ENCODE measurements around the gene SYNGR2. TPM values are rescaled to one million over a fixed set of nuclear protein-coding genes. Genes with fewer than 3 reads are reported as not detected.

Gene SYNGR2
- total and polyA plus RNA-seq, 2 of the 8 experiments (the other 6 are each of a cell fraction or from before 2014, with no cell fraction given), result 50.0 to 139 TPM

GRCh38 chr17:78175643-78175981 lies 7.2 kb downstream of the SYNGR2 start:
- no peak overlapping the region for H3K56ac ChIP-seq (replicated peaks; ENCODE audit: insufficient read length, low read depth, low read length)
- no peaks in the 10 kb centered on the region for H3K9me3 ChIP-seq (ENCODE audit: insufficient read depth in 2 of 2, low read depth in 1 of 2, low read length in 1 of 2)
- POLR2A ChIA-PET (ENCODE audit: partially characterized antibody), result interaction anchor here (0.9 to 10.2 kb wide), 16 partner anchors 8 to 147 kb away, joined by 3 to 131 read pairs (median 4); partner anchors contain the start of genes AFMID, TK1, TMC6 and TMC8
- no peak overlapping the region for H2BK20ac ChIP-seq (ENCODE audit: low read length)
- H3K9ac ChIP-seq (replicated peaks in 1 of 4; ENCODE audit: extremely low read depth in 1 of 4, low read depth in 3 of 4, low read length in 3 of 4), result no peak overlapping the region
- 86% methylated on average over 14 of the region's 14 CpGs; no CpG with 5 or more reads in 1 of the 2 experiments for WGBS, 2 experiments (ENCODE audit: extremely low coverage in 1 of 2, insufficient coverage in 1 of 2, insufficient read length in 1 of 2, insufficient replicate concordance in 2 of 2, low coverage in 1 of 2, low lambda C conversion rate in 2 of 2, missing lambda C conversion rate in 1 of 2)
- no peak overlapping the region for H3K14ac ChIP-seq (ENCODE audit: insufficient read length)
- no peak overlapping the region for H3K4me2 ChIP-seq (ENCODE audit: insufficient read depth in 1 of 2, low read depth in 2 of 2, low read length in 2 of 2)
- no peak for TF ChIP-seq RAD21 (IDR thresholded peaks at IDR 0.05 in 1 of 2, conservative IDR thresholded peaks at IDR 0.05 in 1 of 2; ENCODE audit: low read depth in 2 of 2, low read length in 2 of 2)
- no peak for TF ChIP-seq CREB1 (IDR thresholded peaks at IDR 0.05)
- no peak for TF ChIP-seq CBX8 (IDR thresholded peaks at IDR 0.05; ENCODE audit: borderline replicate concordance, low read depth, low read length)
- no peak for TF ChIP-seq CTBP2 (IDR thresholded peaks at IDR 0.05; ENCODE audit: borderline replicate concordance, insufficient read depth, insufficient read length, low read length)
- no peak for TF ChIP-seq JUND (IDR thresholded peaks at IDR 0.05; ENCODE audit: low read length)
- no peak overlapping the region for H2BK120ac ChIP-seq (replicated peaks; ENCODE audit: low read depth, low read length)
- no peak overlapping the region for H4K91ac ChIP-seq (replicated peaks; ENCODE audit: insufficient read length, low read length)
- no peaks in the 10 kb centered on the region for H3K79me2 ChIP-seq (ENCODE audit: control insufficient read depth in 1 of 2, insufficient read depth in 2 of 2, low read length in 2 of 2)
- H3K23ac ChIP-seq (ENCODE audit: insufficient read length), result no peak overlapping the region
- no peak overlapping the region for H2AK5ac ChIP-seq (ENCODE audit: low read depth, low read length)
- H3K4me3 ChIP-seq (ENCODE audit: extremely low read depth in 1 of 4, insufficient read depth in 2 of 4, low read depth in 3 of 4, low read length in 4 of 4), result no peak overlapping the region
- no peaks in the 10 kb centered on the region for H3K23me2 ChIP-seq (ENCODE audit: low read depth, low read length)
- no peaks in the 10 kb centered on the region for H3K79me1 ChIP-seq (ENCODE audit: low read depth, low read length)
- H3K18ac ChIP-seq (ENCODE audit: extremely low read depth, low read length), result no peak overlapping the region
- H3K4me1 ChIP-seq (replicated peaks in 1 of 4; ENCODE audit: control insufficient read depth in 3 of 4, insufficient read depth in 4 of 4, low read length in 3 of 4), result peaks cover 5 to 22% (median 7%) of the 10 kb centered on the region in 4 experiments
- H3K36me3 ChIP-seq (ENCODE audit: control insufficient read depth in 2 of 4, insufficient read depth in 4 of 4, low read length in 3 of 4), result peaks cover 16 to 58% (median 31%) of the 10 kb centered on the region in 4 experiments
- H3K4ac ChIP-seq (replicated peaks; ENCODE audit: insufficient read length, low read depth, low read length), result no peak overlapping the region
- FAIRE-seq (no peak), DNase-seq (ENCODE audit: low read depth in 1 of 2, low spot score in 2 of 2) (no peak)
- no peak overlapping the region for H4K5ac ChIP-seq (ENCODE audit: insufficient read length, low read depth, low read length)
- no peak overlapping the region for H2AFZ ChIP-seq (ENCODE audit: low read length)
- no peak overlapping the region for H2BK12ac ChIP-seq (ENCODE audit: low read depth, low read length)
- H4K20me1 ChIP-seq (replicated peaks in 1 of 2; ENCODE audit: control insufficient read depth in 1 of 2, insufficient read depth in 2 of 2, low read length in 2 of 2), result peaks cover 12 to 19% of the 10 kb centered on the region in 2 experiments
- H3K27ac ChIP-seq (ENCODE audit: low read depth, low read length), result no peak overlapping the region
- CTCF ChIA-PET (ENCODE audit: partially characterized antibody), result interaction anchor here (0.6 to 10.0 kb wide), 24 partner anchors 9 to 1168 kb away, joined by 3 to 87 read pairs (median 8); partner anchors contain the start of genes AFMID and TK1
- no peak overlapping the region for H2BK15ac ChIP-seq (ENCODE audit: low read length)
- H3K27me3 ChIP-seq (replicated peaks in 1 of 4; ENCODE audit: control insufficient read depth in 3 of 4, extremely low read depth in 1 of 4, insufficient read depth in 3 of 4, low read length in 3 of 4), result no peaks in the 10 kb centered on the region
- no peak overlapping the region for H2BK5ac ChIP-seq (ENCODE audit: low read depth, low read length)
- no peak overlapping the region for H4K8ac ChIP-seq (ENCODE audit: extremely low read depth, insufficient read depth, low read length)

Data from H1 (cell line).